RPMI7951 (cell line): ENCODE results near the gene TANC1. TPM values are rescaled to one million over a fixed set of nuclear protein-coding genes. Genes with fewer than 3 reads are reported as not detected.

Source experiments
- DNase-seq: peaks from one replicate; pipeline ENCODE4 v3.0.0-alpha.2; 2012; ENCODE audit warnings: low read depth
- total RNA-seq: library from RNA; depleted of rRNA; stranded (reverse); fragments of >200 nt; shearing (Covaris generic); gene quantifications from 2 replicates; pipeline ENCODE4 v1.2.3, GENCODE V29; 2014

TANC1 gene
- total RNA-seq, 1 experiment from 2014 or later, result 24.4 TPM

- no peak for DNase-seq
These were observed 170.9 kb downstream of the TANC1 start for GRCh38 chr2:159139216-159139933.

GRCh38 chr2:159140070-159140769 lies 171.8 kb downstream of the TANC1 start:
- DNase-seq, result peak; percentile 95

- peak; percentile 51 for DNase-seq
These were observed 172.4 kb downstream of the TANC1 start for GRCh38 chr2:159140821-159141220.

- DNase-seq, result no peak
These were observed 176.6 kb downstream of the TANC1 start for GRCh38 chr2:159144776-159145614.

GRCh38 chr2:159145745-159146354 lies 177.4 kb downstream of the TANC1 start:
- DNase-seq, result no peak

- no peak for DNase-seq
These were observed 178.7 kb downstream of the TANC1 start for GRCh38 chr2:159146996-159147666.

- no peak for DNase-seq
These were observed 179.2 kb downstream of the TANC1 start for GRCh38 chr2:159147690-159148089.

GRCh38 chr2:159148901-159149300 lies 180.5 kb downstream of the TANC1 start:
- no peak for DNase-seq

- DNase-seq, result no peak
These were observed 181.3 kb downstream of the TANC1 start for GRCh38 chr2:159149747-159150146.

GRCh38 chr2:159150280-159150746 lies 181.9 kb downstream of the TANC1 start:
- DNase-seq, result no peak

- no peak for DNase-seq
These were observed 183.0 kb downstream of the TANC1 start for GRCh38 chr2:159151198-159152127.

- DNase-seq, result no peak
These were observed 183.8 kb downstream of the TANC1 start for GRCh38 chr2:159152128-159152778.

GRCh38 chr2:159153063-159153462 lies 184.6 kb downstream of the TANC1 start:
- no peak for DNase-seq

GRCh38 chr2:159153463-159153862 lies 185.0 kb downstream of the TANC1 start:
- DNase-seq, result no peak

GRCh38 chr2:159153951-159154350 lies 185.5 kb downstream of the TANC1 start:
- DNase-seq, result no peak

- no peak for DNase-seq
These were observed 185.9 kb downstream of the TANC1 start for GRCh38 chr2:159154366-159154765.

GRCh38 chr2:159155320-159155719 lies 186.9 kb downstream of the TANC1 start:
- no peak for DNase-seq

GRCh38 chr2:159155791-159156190 lies 187.4 kb downstream of the TANC1 start:
- DNase-seq, result no peak

GRCh38 chr2:159156834-159157233 lies 188.4 kb downstream of the TANC1 start:
- DNase-seq, result no peak
